Upper lobe of right lung (tissue), 1 donor: ENCODE data around the gene GOLGA1. TPM values are rescaled to one million over a fixed set of nuclear protein-coding genes. Genes with fewer than 3 reads are reported as not detected.

Source experiments
- ATAC-seq: fragments of 200-7000 bp; cut with Tn5 transposase; one replicate; pipeline ENCODE4 v1.9.1; 2020; ENCODE audit warnings: mild to moderate bottlenecking, moderate library complexity
- DNase-seq: peaks from one replicate; pipeline ENCODE4 v3.0.0-alpha.2; 2020
- H3K27ac ChIP-seq: fragments of 200-600 bp; one replicate; pipeline ENCODE4 v1.8.0; 2022
- H3K27me3 ChIP-seq: fragments of 200-600 bp; one replicate; pipeline ENCODE4 v1.8.0; 2022; ENCODE audit warnings: mild to moderate bottlenecking
- H3K36me3 ChIP-seq: fragments of 200-600 bp; one replicate; pipeline ENCODE4 v1.8.0; 2022
- H3K4me1 ChIP-seq: fragments of 200-600 bp; one replicate; pipeline ENCODE4 v1.8.0; 2022
- H3K4me3 ChIP-seq: fragments of 200-600 bp; one replicate; pipeline ENCODE4 v1.8.0; 2022; ENCODE audit warnings: mild to moderate bottlenecking
- H3K9me3 ChIP-seq: fragments of 200-600 bp; one replicate; pipeline ENCODE4 v1.8.0; 2022
- intact Hi-C: fragments of 100-400 bp; cut with DNase I; formaldehyde crosslinking; loops from one replicate; pipeline ENCODE4 v1.11.0; 2022
- total RNA-seq: library from RNA; stranded (reverse); fragmentation: NEBNext Ultra II Directional; extraction: Animal tissue kit (Norgen Biotek cat#: 25700); gene quantifications from one replicate; pipeline ENCODE4 v1.2.1, GENCODE V29; 2021
- TF ChIP-seq, protein P1 (sequence below): fragments of 200-600 bp; IDR thresholded peaks from one replicate; pipeline ENCODE4 v1.8.0; 2022; ENCODE audit warnings: antibody characterized with exemption
- donor health status: DM: no; HTN: yes; CAD: no; lungs with severe emphysema.

GOLGA1 gene
- total RNA-seq, 1 donor from 2014 or later, result 17.9 TPM

GRCh38 chr9:124869986-124870560 is 70.8 kb downstream of the GOLGA1 start:
- peaks cover 45% of the 10 kb centered on the region for H3K4me1 ChIP-seq
- H3K27me3 ChIP-seq, result no peaks in the 10 kb centered on the region
- intact Hi-C loops, result no loop called here
- ATAC-seq, result peak; percentile 8
- no peaks in the 10 kb centered on the region for H3K9me3 ChIP-seq
- H3K36me3 ChIP-seq, result peaks cover 20% of the 10 kb centered on the region
- peak; percentile 81 for DNase-seq
- H3K4me3 ChIP-seq, result peak overlapping the region; percentile 80
- TF ChIP-seq, protein P1, sequence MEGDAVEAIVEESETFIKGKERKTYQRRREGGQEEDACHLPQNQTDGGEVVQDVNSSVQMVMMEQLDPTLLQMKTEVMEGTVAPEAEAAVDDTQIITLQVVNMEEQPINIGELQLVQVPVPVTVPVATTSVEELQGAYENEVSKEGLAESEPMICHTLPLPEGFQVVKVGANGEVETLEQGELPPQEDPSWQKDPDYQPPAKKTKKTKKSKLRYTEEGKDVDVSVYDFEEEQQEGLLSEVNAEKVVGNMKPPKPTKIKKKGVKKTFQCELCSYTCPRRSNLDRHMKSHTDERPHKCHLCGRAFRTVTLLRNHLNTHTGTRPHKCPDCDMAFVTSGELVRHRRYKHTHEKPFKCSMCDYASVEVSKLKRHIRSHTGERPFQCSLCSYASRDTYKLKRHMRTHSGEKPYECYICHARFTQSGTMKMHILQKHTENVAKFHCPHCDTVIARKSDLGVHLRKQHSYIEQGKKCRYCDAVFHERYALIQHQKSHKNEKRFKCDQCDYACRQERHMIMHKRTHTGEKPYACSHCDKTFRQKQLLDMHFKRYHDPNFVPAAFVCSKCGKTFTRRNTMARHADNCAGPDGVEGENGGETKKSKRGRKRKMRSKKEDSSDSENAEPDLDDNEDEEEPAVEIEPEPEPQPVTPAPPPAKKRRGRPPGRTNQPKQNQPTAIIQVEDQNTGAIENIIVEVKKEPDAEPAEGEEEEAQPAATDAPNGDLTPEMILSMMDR, result no peak
- H3K27ac ChIP-seq, result peak overlapping the region; percentile 94

DNA sequence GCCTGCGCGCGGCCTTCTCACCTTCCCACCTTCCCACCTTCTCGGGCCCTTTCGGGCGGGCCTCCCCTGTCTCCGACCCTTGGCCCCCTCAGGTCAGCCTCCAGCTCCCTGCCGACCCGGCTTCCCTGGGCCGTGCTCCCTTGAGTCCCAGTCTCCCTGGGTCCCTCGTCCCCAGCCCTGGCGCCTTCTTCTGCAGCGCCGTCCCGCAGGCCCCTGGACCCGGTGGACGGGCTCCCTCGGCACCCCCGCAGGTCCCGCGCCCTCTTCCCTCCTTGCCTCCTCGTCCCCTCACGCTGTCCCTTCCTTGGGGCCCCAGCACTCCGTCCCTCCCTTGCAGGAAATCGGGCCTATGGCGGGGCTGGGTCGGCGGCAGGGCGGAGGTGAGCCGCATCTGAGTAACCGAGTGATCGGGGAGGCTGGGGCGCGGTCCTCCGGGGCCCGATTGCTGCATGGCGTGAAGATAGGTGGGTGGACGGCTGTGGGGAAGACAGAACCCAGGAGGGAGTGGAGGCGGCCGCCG is 71.4 kb downstream of the GOLGA1 start:
- ATAC-seq (peak; percentile 27), DNase-seq (no peak)
- TF ChIP-seq, protein P1, result no peak

GRCh38 chr9:124868511-124869465 is 72.1 kb downstream of the GOLGA1 start:
- DNase-seq, result peak; percentile 96
- Histone ChIP-seq H3K4me3 (peak overlapping the region; percentile 80), H3K27ac (peak overlapping the region; percentile 94), H3K36me3 (peaks cover 7% of the 10 kb centered on the region), H3K9me3 (no peaks in the 10 kb centered on the region), H3K4me1 (peaks cover 43% of the 10 kb centered on the region), H3K27me3 (no peaks in the 10 kb centered on the region)
- peak; percentile 95 for ATAC-seq
- intact Hi-C loops, result no loop called here
- TF ChIP-seq, protein P1, result no peak

More for the DNA sequence above, 71.4 kb downstream of the GOLGA1 start:
- H3K9me3 ChIP-seq, result no peaks in the 10 kb centered on the region
- intact Hi-C loops, result no loop called here
- H3K4me3 ChIP-seq, result peak overlapping the region; percentile 80
- H3K27me3 ChIP-seq, result no peaks in the 10 kb centered on the region
- H3K4me1 ChIP-seq, result peaks cover 45% of the 10 kb centered on the region
- H3K36me3 ChIP-seq, result peaks cover 15% of the 10 kb centered on the region
- H3K27ac ChIP-seq, result peak overlapping the region; percentile 94

DNA sequence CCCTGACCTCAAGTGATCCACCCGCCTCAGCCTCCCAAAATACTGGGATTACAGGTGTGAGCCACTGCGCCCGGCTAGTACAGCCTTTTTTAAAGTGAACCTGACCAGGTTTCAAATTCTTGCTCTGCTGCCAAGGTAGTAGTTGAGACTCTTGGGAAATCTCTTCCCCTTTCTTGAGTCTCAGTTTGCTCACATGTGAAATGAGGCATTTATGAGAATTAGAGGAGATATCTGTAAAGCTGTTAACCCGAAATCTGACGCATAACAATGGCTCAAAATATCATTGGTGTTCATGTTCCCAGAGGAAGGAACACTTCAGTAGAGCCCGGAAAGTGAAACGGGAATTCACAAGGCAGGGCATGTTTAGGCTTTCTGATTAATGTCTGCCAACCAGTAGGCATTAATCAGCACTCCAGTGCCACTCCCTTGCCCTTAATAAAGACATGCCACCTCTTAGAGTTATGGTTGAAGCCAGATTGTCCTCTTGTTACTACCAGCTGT is 77.5 kb downstream of the GOLGA1 start:
- Histone ChIP-seq H3K4me1 (peaks cover 36% of the 10 kb centered on the region), H3K4me3 (peak overlapping the region; percentile 94), H3K9me3 (no peaks in the 10 kb centered on the region), H3K27ac (peak overlapping the region; percentile 93), H3K36me3 (peaks cover 25% of the 10 kb centered on the region), H3K27me3 (no peaks in the 10 kb centered on the region)
- intact Hi-C loops, result no loop called here
- DNase-seq, result no peak
- TF ChIP-seq, protein P1, result no peak
- ATAC-seq, result peak; percentile 20

GRCh38 chr9:124861342-124862229 is 79.3 kb downstream of the GOLGA1 start, which contains the start of the genes ARPC5L and RPL35:
Gene ARPC5L (plus strand): TSS chr9:124862130. CDS start chr9:124869291, 7,161 bp downstream.
Gene RPL35 (minus strand): TSS chr9:124861957. CDS start chr9:124861912, 45 bp downstream.
- TF ChIP-seq, protein P1, result peak; percentile 24
- DNase-seq, result peak; percentile 98
- H3K4me3 ChIP-seq, result peak within 1 kb of the TSS; percentile 94
- H3K27me3 ChIP-seq, result no peaks in the 10 kb centered on the region
- intact Hi-C loops, result no loop called here
- peak within 1 kb of the TSS; percentile 93 for H3K27ac ChIP-seq
- peaks cover 30% of the 10 kb centered on the region for H3K4me1 ChIP-seq
- ATAC-seq, result peak; percentile 98
- H3K36me3 ChIP-seq, result peaks cover 44% of the 10 kb centered on the region
- no peaks in the 10 kb centered on the region for H3K9me3 ChIP-seq
